Measurements from ENCODE around the gene GNGT1. TPM values are rescaled to one million over a fixed set of nuclear protein-coding genes. Genes with fewer than 3 reads are reported as not detected.

The GNGT1 gene
- total and polyA plus RNA-seq, 4 experiments from 2014 or later: not detected

GRCh38 chr7:93890041-93890463 is 16.3 kb upstream of the GNGT1 start:
- Mint-ChIP-seq H3K36me3 (no peaks in the 10 kb centered on the region), H3K27me3 (peaks cover 33 to 38% of the 10 kb centered on the region in 2 donors), H3K4me3 (peak overlapping the region in 7 of 8 donors; percentile 25 to 75 (median 62)), H3K9me3 (peaks cover 0 to 5% (median 0%) of the 10 kb centered on the region in 8 donors), H3K27ac (no peak overlapping the region), H3K4me1 (peaks cover 7 to 16% (median 9%) of the 10 kb centered on the region in 4 donors)
- no peak overlapping the region for H3K27ac ChIP-seq (ENCODE audit: low read depth, low read length)
- no peak for DNase-seq
- peaks cover 4% of the 10 kb centered on the region for H3K27me3 ChIP-seq (ENCODE audit: insufficient read depth, low read length)
- CTCF ChIA-PET (ENCODE audit: partially characterized antibody): no interaction called here
- no peak overlapping the region for H3K4me3 ChIP-seq (ENCODE audit: low read length in 2 of 2)
- no peaks in the 10 kb centered on the region for H3K36me3 ChIP-seq (ENCODE audit: insufficient read depth, low read length)
- no peaks in the 10 kb centered on the region for H3K9me3 ChIP-seq (ENCODE audit: control insufficient read depth in 1 of 2, low read length in 2 of 2)
- intact Hi-C loops (cut with micrococcal nuclease): no loop called here
- peaks cover 6% of the 10 kb centered on the region for H3K4me1 ChIP-seq (ENCODE audit: insufficient read depth, low read length)
- POLR2A ChIA-PET (ENCODE audit: partially characterized antibody): no interaction called here

- Histone ChIP-seq H3K36me3 (ENCODE audit: insufficient read depth, low read length) (no peaks in the 10 kb centered on the region), H3K9me3 (ENCODE audit: control insufficient read depth in 1 of 2, low read length in 2 of 2) (no peaks in the 10 kb centered on the region), H3K27ac (ENCODE audit: low read depth, low read length) (no peak within 1 kb of the TSS), H3K4me3 (ENCODE audit: low read length in 2 of 2) (no peak within 1 kb of the TSS), H3K4me1 (ENCODE audit: insufficient read depth, low read length) (peaks cover 6% of the 10 kb centered on the region), H3K27me3 (ENCODE audit: insufficient read depth, low read length) (peaks cover 4% of the 10 kb centered on the region)
- ChIA-PET POLR2A (ENCODE audit: partially characterized antibody) (no interaction called here), CTCF (ENCODE audit: partially characterized antibody) (no interaction called here)
- no peak within 1 kb of the TSS for H3K27ac Mint-ChIP-seq
- H3K27me3 Mint-ChIP-seq: peaks cover 33 to 39% of the 10 kb centered on the region in 2 donors
- H3K9me3 Mint-ChIP-seq: peaks cover 0 to 5% (median 0%) of the 10 kb centered on the region in 8 donors
- H3K4me1 Mint-ChIP-seq: peaks cover 7 to 16% (median 9%) of the 10 kb centered on the region in 4 donors
- DNase-seq: no peak
- no peaks in the 10 kb centered on the region for H3K36me3 Mint-ChIP-seq
- H3K4me3 Mint-ChIP-seq: peak within 1 kb of the TSS in 7 of 8 donors; percentile 25 to 75 (median 62)
- intact Hi-C loops (cut with micrococcal nuclease): no loop called here
Measured at GRCh38 chr7:93890464-93891068, 15.8 kb upstream of the GNGT1 start, which contains the start of gene TFPI2. TFPI2 (minus strand) TSS chr7:93890753; CDS start chr7:93890678, 75 bp downstream.

GRCh38 chr7:93894426-93894825 is 11.9 kb upstream of the GNGT1 start:
- H3K4me1 Mint-ChIP-seq: peaks cover 7 to 13% (median 9%) of the 10 kb centered on the region in 4 donors
- Histone ChIP-seq H3K36me3 (ENCODE audit: insufficient read depth, low read length) (no peaks in the 10 kb centered on the region), H3K27me3 (ENCODE audit: insufficient read depth, low read length) (peaks cover 4% of the 10 kb centered on the region), H3K4me1 (ENCODE audit: insufficient read depth, low read length) (peaks cover 6% of the 10 kb centered on the region), H3K9me3 (ENCODE audit: control insufficient read depth in 1 of 2, low read length in 2 of 2) (no peaks in the 10 kb centered on the region), H3K4me3 (ENCODE audit: low read length in 2 of 2) (no peak overlapping the region), H3K27ac (ENCODE audit: low read depth, low read length) (no peak overlapping the region)
- H3K27ac Mint-ChIP-seq: no peak overlapping the region
- CTCF ChIA-PET (ENCODE audit: partially characterized antibody): no interaction called here
- H3K36me3 Mint-ChIP-seq: no peaks in the 10 kb centered on the region
- H3K4me3 Mint-ChIP-seq: no peak overlapping the region
- DNase-seq: no peak
- intact Hi-C loops (cut with micrococcal nuclease): no loop called here
- POLR2A ChIA-PET (ENCODE audit: partially characterized antibody): no interaction called here
- H3K9me3 Mint-ChIP-seq: peaks cover 0 to 7% (median 0%) of the 10 kb centered on the region in 8 donors
- H3K27me3 Mint-ChIP-seq: peaks cover 26 to 31% of the 10 kb centered on the region in 2 donors

GRCh38 chr7:93894966-93895640 is 11.3 kb upstream of the GNGT1 start:
- Mint-ChIP-seq H3K27ac (no peak overlapping the region), H3K27me3 (peaks cover 24 to 28% of the 10 kb centered on the region in 2 donors), H3K4me3 (no peak overlapping the region), H3K36me3 (no peaks in the 10 kb centered on the region), H3K9me3 (peaks cover 0 to 6% (median 0%) of the 10 kb centered on the region in 8 donors), H3K4me1 (peaks cover 1 to 6% (median 3%) of the 10 kb centered on the region in 4 donors)
- Histone ChIP-seq H3K4me3 (ENCODE audit: low read length in 2 of 2) (no peak overlapping the region), H3K27me3 (ENCODE audit: insufficient read depth, low read length) (peaks cover 3% of the 10 kb centered on the region), H3K4me1 (ENCODE audit: insufficient read depth, low read length) (peaks cover 1% of the 10 kb centered on the region), H3K27ac (ENCODE audit: low read depth, low read length) (no peak overlapping the region), H3K36me3 (ENCODE audit: insufficient read depth, low read length) (no peaks in the 10 kb centered on the region), H3K9me3 (ENCODE audit: control insufficient read depth in 1 of 2, low read length in 2 of 2) (no peaks in the 10 kb centered on the region)
- no peak for DNase-seq
- POLR2A ChIA-PET (ENCODE audit: partially characterized antibody): no interaction called here
- CTCF ChIA-PET (ENCODE audit: partially characterized antibody): no interaction called here
- intact Hi-C loops (cut with micrococcal nuclease): no loop called here

GRCh38 chr7:93895859-93896600 is 10.3 kb upstream of the GNGT1 start:
- H3K27ac ChIP-seq (ENCODE audit: low read depth, low read length): no peak overlapping the region
- no peaks in the 10 kb centered on the region for H3K4me1 ChIP-seq (ENCODE audit: insufficient read depth, low read length)
- H3K4me3 ChIP-seq (ENCODE audit: low read length in 2 of 2): no peak overlapping the region
- H3K27ac Mint-ChIP-seq: no peak overlapping the region
- ChIA-PET CTCF (ENCODE audit: partially characterized antibody) (no interaction called here), POLR2A (ENCODE audit: partially characterized antibody) (no interaction called here)
- H3K36me3 ChIP-seq (ENCODE audit: insufficient read depth, low read length): no peaks in the 10 kb centered on the region
- peaks cover 21 to 24% of the 10 kb centered on the region in 2 donors for H3K27me3 Mint-ChIP-seq
- no peaks in the 10 kb centered on the region for H3K36me3 Mint-ChIP-seq
- peaks cover 0 to 4% (median 0%) of the 10 kb centered on the region in 8 donors for H3K9me3 Mint-ChIP-seq
- H3K4me3 Mint-ChIP-seq: no peak overlapping the region
- H3K4me1 Mint-ChIP-seq: peaks cover 0 to 4% (median 0%) of the 10 kb centered on the region in 4 donors
- intact Hi-C loops (cut with micrococcal nuclease): no loop called here
- H3K27me3 ChIP-seq (ENCODE audit: insufficient read depth, low read length): no peaks in the 10 kb centered on the region
- H3K9me3 ChIP-seq (ENCODE audit: control insufficient read depth in 1 of 2, low read length in 2 of 2): no peaks in the 10 kb centered on the region
- no peak for DNase-seq

GRCh38 chr7:93897680-93898079 is 8.7 kb upstream of the GNGT1 start:
- DNase-seq: no peak
- intact Hi-C loops (cut with micrococcal nuclease): no loop called here
- POLR2A ChIA-PET (ENCODE audit: partially characterized antibody): no interaction called here
- Mint-ChIP-seq H3K4me3 (no peak overlapping the region), H3K9me3 (peaks cover 0 to 4% (median 0%) of the 10 kb centered on the region in 8 donors), H3K27ac (no peak overlapping the region), H3K36me3 (no peaks in the 10 kb centered on the region), H3K4me1 (no peaks in the 10 kb centered on the region), H3K27me3 (peaks cover 10 to 14% of the 10 kb centered on the region in 2 donors)
- H3K36me3 ChIP-seq (ENCODE audit: insufficient read depth, low read length): no peaks in the 10 kb centered on the region
- H3K4me1 ChIP-seq (ENCODE audit: insufficient read depth, low read length): no peaks in the 10 kb centered on the region
- CTCF ChIA-PET (ENCODE audit: partially characterized antibody): no interaction called here
- H3K4me3 ChIP-seq (ENCODE audit: low read length in 2 of 2): no peak overlapping the region
- no peaks in the 10 kb centered on the region for H3K9me3 ChIP-seq (ENCODE audit: control insufficient read depth in 1 of 2, low read length in 2 of 2)
- no peaks in the 10 kb centered on the region for H3K27me3 ChIP-seq (ENCODE audit: insufficient read depth, low read length)
- no peak overlapping the region for H3K27ac ChIP-seq (ENCODE audit: low read depth, low read length)

GRCh38 chr7:93902777-93903423 is 3.5 kb upstream of the GNGT1 start:
- Histone ChIP-seq H3K4me3 (ENCODE audit: low read length in 2 of 2) (no peak overlapping the region), H3K9me3 (ENCODE audit: control insufficient read depth in 1 of 2, low read length in 2 of 2) (no peaks in the 10 kb centered on the region), H3K36me3 (ENCODE audit: insufficient read depth, low read length) (no peaks in the 10 kb centered on the region), H3K27me3 (ENCODE audit: insufficient read depth, low read length) (no peaks in the 10 kb centered on the region), H3K27ac (ENCODE audit: low read depth, low read length) (no peak overlapping the region), H3K4me1 (ENCODE audit: insufficient read depth, low read length) (no peaks in the 10 kb centered on the region)
- Mint-ChIP-seq H3K36me3 (no peaks in the 10 kb centered on the region), H3K27ac (no peak overlapping the region), H3K9me3 (peaks cover 0 to 2% (median 0%) of the 10 kb centered on the region in 8 donors), H3K4me1 (no peaks in the 10 kb centered on the region), H3K4me3 (no peak overlapping the region), H3K27me3 (peaks cover 5 to 9% of the 10 kb centered on the region in 2 donors)
- DNase-seq: no peak
- intact Hi-C loops (cut with micrococcal nuclease): no loop called here
- POLR2A ChIA-PET (ENCODE audit: partially characterized antibody): interaction anchor here (0.6 kb wide), 1 partner anchor 37 kb away, joined by 3 read pairs; no protein-coding TSS in a partner anchor
- CTCF ChIA-PET (ENCODE audit: partially characterized antibody): no interaction called here

Data from CD4-positive, alpha-beta memory T cell (primary cell).